A549 treated with AZD9567 at 1 μM for 4 hours (cell line): ENCODE results near the gene BRD1. TPM values are rescaled to one million over a fixed set of nuclear protein-coding genes. Genes with fewer than 3 reads are reported as not detected.

Source experiments
- total RNA-seq: library from RNA; stranded (reverse); fragments of 200-300 nt; extraction: Qiagen RNA extraction; gene quantifications from 5 replicates; pipeline ENCODE4 v1.2.3, GENCODE V29; 2022; ENCODE audit not compliant: insufficient read depth

Gene BRD1
- 14.5 to 18.1 TPM (median 17.2 TPM) in 5 replicates for total RNA-seq

GRCh38 chr22:49827853-49828598 lies at the start of gene BRD1:
BRD1 (minus strand) TSS chr22:49827873; CDS start chr22:49824317, 3,556 bp downstream.

DNA sequence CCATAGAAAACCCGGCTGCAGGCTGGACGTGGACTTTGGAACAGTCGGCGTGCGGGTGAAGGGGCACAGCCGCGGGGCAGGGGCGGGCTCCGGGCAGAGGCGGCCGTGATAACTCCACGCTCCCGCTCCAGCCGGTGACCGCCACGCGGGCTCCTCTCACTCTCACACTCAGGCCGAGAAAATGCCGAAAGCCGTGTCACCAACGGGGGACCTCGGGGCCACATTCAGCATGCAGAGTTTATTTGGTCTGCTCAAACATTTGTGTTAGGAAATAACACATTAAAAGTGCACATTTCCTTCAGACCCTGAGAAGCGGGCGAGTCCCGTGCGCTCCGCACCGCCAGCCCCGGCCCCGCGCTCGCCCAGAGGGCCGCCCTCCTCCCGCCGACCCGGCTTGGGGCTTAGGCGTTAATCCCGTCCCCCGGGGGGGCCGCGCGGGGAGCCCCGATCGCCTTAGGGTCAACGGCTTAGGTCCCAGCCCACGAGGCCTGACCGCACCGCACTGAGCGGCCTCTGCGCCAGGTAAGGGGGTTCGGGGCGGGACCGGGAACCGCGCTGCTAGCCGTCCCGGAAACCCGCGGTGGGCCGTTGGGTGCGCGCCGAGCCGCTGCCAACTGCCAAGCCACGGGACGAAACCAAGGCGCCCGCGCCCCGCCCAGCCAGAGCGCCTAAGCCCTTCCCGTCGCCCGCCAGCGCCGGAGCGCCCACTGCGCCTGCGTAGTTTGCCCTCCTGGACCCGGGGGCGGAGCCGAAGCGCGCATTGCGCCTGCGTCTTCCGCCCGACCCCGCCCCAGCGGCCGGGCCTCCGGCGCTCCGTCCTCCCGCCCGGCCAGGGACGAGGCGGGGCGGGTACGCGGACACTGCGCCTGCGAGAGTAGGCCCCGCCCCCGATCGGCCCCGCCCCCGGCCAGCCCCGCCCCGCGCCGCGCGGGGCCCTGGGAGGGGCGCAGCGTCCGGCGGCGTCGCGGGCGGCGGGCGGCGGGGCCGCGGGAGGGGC lies 25.5 kb upstream of the BRD1 start, which contains the start of gene ZBED4:
Gene ZBED4, plus strand, starts transcription at position 947 of the 997 bp plus-strand sequence. CDS start 29,819 bp downstream, outside the sequence.

Other genes with a start within 250 kb of the BRD1 start
- gene ZBED4, start 26.0 kb upstream of the BRD1 start, total RNA-seq = 10.7 to 13.0 TPM (median 12.2 TPM) in 5 replicates
- 9.2 to 11.9 TPM (median 10.0 TPM) in 5 replicates for gene ALG12, start 90.6 kb upstream of the BRD1 start, total RNA-seq
- gene CRELD2, start 90.8 kb upstream of the BRD1 start, total RNA-seq = 19.1 to 30.5 TPM (median 29.0 TPM) in 5 replicates
- 27.6 to 74.8 TPM (median 71.5 TPM) in 5 replicates for gene PIM3, start 132.9 kb upstream of the BRD1 start, total RNA-seq
- gene IL17REL, start 184.9 kb upstream of the BRD1 start, total RNA-seq = 0.03 to 0.05 TPM (median 0.04 TPM) in 3 of 5 replicates, not detected in the others
- gene TTLL8, start 230.4 kb upstream of the BRD1 start, total RNA-seq = not detected in 5 replicates